Retinal pigment epithelial cell (primary cell): ENCODE data around the gene GPX3.

Experiments used
- DNase-seq: peaks from one replicate; pipeline ENCODE4 v3.0.0-alpha.2; 2010; ENCODE audit warnings: low read depth
- H3K4me3 ChIP-seq: 2 replicates; pipeline ENCODE4 v1.5.1; 2011; ENCODE audit warnings: mild to moderate bottlenecking, low read length, control low read depth, moderate library complexity
- CTCF ChIP-seq: conservative IDR thresholded peaks from 2 replicates; pipeline ENCODE4 v1.5.1; 2011; ENCODE audit warnings: low read depth, low read length, control low read depth, inconsistent platforms

GPX3 gene

GRCh38 chr5:151077967-151078366 lies 57.6 kb downstream of the GPX3 start:
- no peak for TF ChIP-seq CTCF
- H3K4me3 ChIP-seq, result no peak overlapping the region
- DNase-seq, result no peak
